HEK293T (cell line): ENCODE data around the gene TTC7B.

Source experiments
- CTCF ChIA-PET: fragments of 350-600 bp; formaldehyde crosslinking; extraction: SDS; loops from one replicate; lab custom pipeline; 2021; ENCODE audit warnings: antibody characterized with exemption, inconsistent platforms; lab: Yijun Ruan, JAX
- POLR2A ChIA-PET: fragments of 350-600 bp; formaldehyde crosslinking; extraction: SDS; loops from one replicate; lab custom pipeline; 2020; ENCODE audit warnings: antibody characterized with exemption, inconsistent platforms; lab: Yijun Ruan, JAX
- DNase-seq: peaks from one replicate; pipeline ENCODE4 v3.0.0; 2012; ENCODE audit warnings: mixed read lengths; ENCODE audit errors: extremely low spot score
- ARNT ChIP-seq: fragments of 450-650 bp; IDR thresholded peaks from 2 replicates; pipeline ENCODE4 v1.6.1; 2017; ENCODE audit warnings: mild to moderate bottlenecking
- BHLHE40 ChIP-seq: fragments of 450-650 bp; IDR thresholded peaks from 2 replicates; pipeline ENCODE4 v1.6.1; 2016; ENCODE audit warnings: mild to moderate bottlenecking, moderate library complexity, borderline replicate concordance
- CTBP1 ChIP-seq: fragments of 450-650 bp; IDR thresholded peaks from 2 replicates; pipeline ENCODE4 v1.6.1; 2016; ENCODE audit warnings: borderline replicate concordance
- ELF4 ChIP-seq: fragments of 450-650 bp; IDR thresholded peaks from 2 replicates; pipeline ENCODE4 v1.6.1; 2017; ENCODE audit warnings: antibody characterized with exemption
- FOXA1 ChIP-seq: fragments of 450-650 bp; IDR thresholded peaks from 2 replicates; pipeline ENCODE4 v1.6.1; 2016; ENCODE audit warnings: mild to moderate bottlenecking
- FOXK2 ChIP-seq: fragments of 450-650 bp; IDR thresholded peaks from 2 replicates; pipeline ENCODE4 v1.6.1; 2016; ENCODE audit warnings: mild to moderate bottlenecking
- FOXM1 ChIP-seq: fragments of 450-650 bp; IDR thresholded peaks from 2 replicates; pipeline ENCODE4 v1.6.1; 2017; ENCODE audit warnings: mild to moderate bottlenecking, borderline replicate concordance
- HDGF ChIP-seq: fragments of 450-650 bp; IDR thresholded peaks from 2 replicates; pipeline ENCODE4 v1.6.1; 2017; ENCODE audit warnings: antibody characterized with exemption, borderline replicate concordance
- L3MBTL2 ChIP-seq: fragments of 450-650 bp; conservative IDR thresholded peaks from 2 replicates; pipeline ENCODE4 v1.6.1; 2016; ENCODE audit warnings: mild to moderate bottlenecking
- LEF1 ChIP-seq: fragments of 450-650 bp; IDR thresholded peaks from 2 replicates; pipeline ENCODE4 v1.6.1; 2017; ENCODE audit warnings: mild to moderate bottlenecking, borderline replicate concordance
- NFRKB ChIP-seq: fragments of 450-650 bp; IDR thresholded peaks from 2 replicates; pipeline ENCODE4 v1.6.1; 2016; ENCODE audit warnings: mild to moderate bottlenecking, moderate library complexity
- PKNOX1 ChIP-seq: fragments of 450-650 bp; IDR thresholded peaks from 2 replicates; pipeline ENCODE4 v1.6.1; 2016
- SP1 ChIP-seq: fragments of 450-650 bp; IDR thresholded peaks from 2 replicates; pipeline ENCODE4 v1.6.1; 2017
- SUZ12 ChIP-seq: fragments of 450-650 bp; IDR thresholded peaks from 2 replicates; pipeline ENCODE4 v1.6.1; 2016; ENCODE audit warnings: mild to moderate bottlenecking
- TARDBP ChIP-seq: fragments of 450-650 bp; IDR thresholded peaks from 2 replicates; pipeline ENCODE4 v1.6.1; 2016
- ZNF384 ChIP-seq: fragments of 450-650 bp; IDR thresholded peaks from 2 replicates; pipeline ENCODE4 v1.6.1; 2016

The TTC7B gene

GRCh38 chr14:90665321-90666000 is 150.8 kb downstream of the TTC7B start:
- TF ChIP-seq FOXA1 (no peak), NFRKB (no peak), HDGF (no peak), L3MBTL2 (no peak), ZNF384 (no peak), SP1 (no peak), ELF4 (no peak), LEF1 (no peak), BHLHE40 (no peak), TARDBP (no peak), FOXM1 (no peak), SUZ12 (no peak), ARNT (no peak), FOXK2 (no peak)
- ChIA-PET POLR2A (no interaction called here), CTCF (no interaction called here)
- no peak for DNase-seq

GRCh38 chr14:90664911-90665310 is 151.3 kb downstream of the TTC7B start:
- CTCF ChIA-PET, result no interaction called here
- POLR2A ChIA-PET, result no interaction called here
- TF ChIP-seq PKNOX1, result no peak
- no peak for TF ChIP-seq BHLHE40
- TF ChIP-seq ELF4, result no peak
- TF ChIP-seq L3MBTL2, result no peak
- no peak for TF ChIP-seq ZNF384
- no peak for TF ChIP-seq FOXA1
- TF ChIP-seq TARDBP, result no peak
- TF ChIP-seq NFRKB, result no peak
- no peak for TF ChIP-seq LEF1
- TF ChIP-seq HDGF, result no peak
- TF ChIP-seq SUZ12, result no peak
- no peak for TF ChIP-seq CTBP1
- TF ChIP-seq FOXM1, result no peak
- DNase-seq, result no peak

- no peak for DNase-seq
- ChIA-PET CTCF (no interaction called here), POLR2A (no interaction called here)
- TF ChIP-seq SP1 (no peak), ZNF384 (no peak), FOXA1 (no peak)
These were observed 152.6 kb downstream of the TTC7B start for GRCh38 chr14:90663680-90664079.

GRCh38 chr14:90663140-90663539 is 153.1 kb downstream of the TTC7B start:
- CTCF ChIA-PET, result no interaction called here
- DNase-seq, result no peak
- POLR2A ChIA-PET, result interaction anchor here (1.3 kb wide), 1 partner anchor 18 kb away, joined by 3 read pairs; no protein-coding TSS in a partner anchor
- TF ChIP-seq TARDBP (no peak), PKNOX1 (no peak), ZNF384 (no peak), ARNT (no peak), L3MBTL2 (no peak), CTBP1 (no peak)

GRCh38 chr14:90661866-90662265 is 154.4 kb downstream of the TTC7B start:
- ChIA-PET POLR2A (interaction anchor here (1.3 kb wide), 1 partner anchor 19 kb away, joined by 3 read pairs; no protein-coding TSS in a partner anchor), CTCF (no interaction called here)
- no peak for DNase-seq
- no peak for TF ChIP-seq TARDBP
- TF ChIP-seq FOXK2, result no peak

- ChIA-PET CTCF (no interaction called here), POLR2A (no interaction called here)
- DNase-seq, result no peak
- TF ChIP-seq HDGF (no peak), CTBP1 (no peak), ARNT (no peak)
These were observed 155.2 kb downstream of the TTC7B start for GRCh38 chr14:90660865-90661570.

- ChIA-PET POLR2A (no interaction called here), CTCF (no interaction called here)
These were observed 157.1 kb downstream of the TTC7B start for GRCh38 chr14:90659156-90659555.

More at GRCh38 chr14:90659156-90659555, 157.1 kb downstream of the TTC7B start:
- no peak for DNase-seq
- TF ChIP-seq SUZ12 (no peak), FOXK2 (no peak), PKNOX1 (no peak), CTBP1 (no peak), HDGF (no peak)
